ENCODE data around the gene MAPK14. TPM values are rescaled to one million over a fixed set of nuclear protein-coding genes. Genes with fewer than 3 reads are reported as not detected.

The MAPK14 gene
- total and polyA plus RNA-seq, 9 of the 15 experiments (the other 6 are each of a cell fraction or from before 2014, with no cell fraction given), result 8.8 to 62.7 (median 35.5) TPM

GRCh38 chr6:36118550-36119107, 91.0 kb downstream of the MAPK14 start (continued):
- TF ChIP-seq ZNF318 (IDR thresholded peaks at IDR 0.05; ENCODE audit: borderline replicate concordance in 1 of 2, low read depth in 1 of 2), result peak in 1 of 2 experiments; percentile 92; a peak in 2 of 4 replicates
- TF ChIP-seq SNAPC5 (CRISPR knock-in tag; IDR thresholded peaks at IDR 0.05), result no peak
- TF ChIP-seq SP1 (CRISPR knock-in tag; IDR thresholded peaks at IDR 0.05), result peak; percentile 63; the same call in 1 of the 2 replicates
- TF ChIP-seq NFE2 (IDR thresholded peaks at IDR 0.05; ENCODE audit: low read depth), result peak; percentile 88
- TF ChIP-seq BCLAF1 (IDR thresholded peaks at IDR 0.05; ENCODE audit: borderline replicate concordance in 1 of 2, control insufficient read depth in 1 of 2, low read depth in 2 of 2, low read length in 1 of 2), result peak in 1 of 2 experiments; percentile 42; a peak in 1 of 4 replicates
- TF ChIP-seq TARDBP (IDR thresholded peaks at IDR 0.05), result peak; percentile 83; the same call in 1 of the 2 replicates
- TF ChIP-seq KDM1A (IDR thresholded peaks at IDR 0.05), result peak in 1 of 2 experiments; percentile 26; a peak in 1 of 4 replicates
- peak; percentile 98 for TF ChIP-seq DPF2 (IDR thresholded peaks at IDR 0.05)
